Endothelial cell (in vitro differentiated cells): ENCODE results near the gene TNXB. TPM values are rescaled to one million over a fixed set of nuclear protein-coding genes. Genes with fewer than 3 reads are reported as not detected.

Experiments used
- DNase-seq: peaks from one replicate; pipeline ENCODE4 v3.0.0; 2021; ENCODE audit warnings: low spot score
- H3K27ac Mint-ChIP-seq: one replicate; pipeline ENCODE4 v1.8.0; 2021; ENCODE audit warnings: mixed read lengths, inconsistent platforms; ENCODE audit not compliant: unreplicated experiment
- H3K27me3 Mint-ChIP-seq: one replicate; pipeline ENCODE4 v1.8.0; 2021; ENCODE audit warnings: mild to moderate bottlenecking, moderate library complexity, mixed read lengths, inconsistent platforms; ENCODE audit not compliant: unreplicated experiment
- H3K36me3 Mint-ChIP-seq: one replicate; pipeline ENCODE4 v1.8.0; 2021; ENCODE audit warnings: mild to moderate bottlenecking, low read depth, mixed read lengths, inconsistent platforms; ENCODE audit not compliant: unreplicated experiment
- H3K4me1 Mint-ChIP-seq: one replicate; pipeline ENCODE4 v1.8.0; 2021; ENCODE audit warnings: mild to moderate bottlenecking, mixed read lengths, inconsistent platforms; ENCODE audit not compliant: unreplicated experiment
- H3K4me3 Mint-ChIP-seq: one replicate; pipeline ENCODE4 v1.8.0; 2021; ENCODE audit warnings: mild to moderate bottlenecking, mixed read lengths, inconsistent platforms; ENCODE audit not compliant: unreplicated experiment
- H3K9me3 Mint-ChIP-seq: one replicate; pipeline ENCODE4 v1.8.0; 2021; ENCODE audit warnings: mixed read lengths, inconsistent platforms; ENCODE audit not compliant: unreplicated experiment
- CTCF ChIP-seq: fragments of 200-600 bp; sonication (generic); IDR thresholded peaks from one replicate; pipeline ENCODE4 v1.5.0; 2021; ENCODE audit warnings: antibody characterized with exemption; ENCODE audit not compliant: unreplicated experiment
- total RNA-seq: library from RNA; stranded (reverse); fragmentation: NEBNext Ultra II Directional; extraction: Animal tissue kit (Norgen Biotek cat#: 25700); gene quantifications from one replicate; pipeline ENCODE4 v1.2.1, GENCODE V29; 2021; ENCODE audit not compliant: unreplicated experiment

Gene TNXB
- total RNA-seq, 1 donor from 2014 or later = 7.5 TPM

GRCh38 chr6:32079566-32080290 lies 29.4 kb downstream of the TNXB start:
- Mint-ChIP-seq H3K9me3 (no peaks in the 10 kb centered on the region), H3K4me3 (no peak overlapping the region), H3K27me3 (peaks cover 15% of the 10 kb centered on the region), H3K27ac (no peak overlapping the region), H3K4me1 (no peaks in the 10 kb centered on the region), H3K36me3 (peaks cover 6% of the 10 kb centered on the region)
- TF ChIP-seq CTCF = no peak
- DNase-seq = no peak

GRCh38 chr6:32076321-32076809 lies 32.8 kb downstream of the TNXB start:
- Mint-ChIP-seq H3K4me3 (no peak overlapping the region), H3K4me1 (no peaks in the 10 kb centered on the region), H3K27ac (no peak overlapping the region), H3K36me3 (no peaks in the 10 kb centered on the region), H3K27me3 (peaks cover 5% of the 10 kb centered on the region), H3K9me3 (no peaks in the 10 kb centered on the region)
- no peak for TF ChIP-seq CTCF
- DNase-seq = no peak

- DNase-seq = no peak
- no peak overlapping the region for H3K4me3 Mint-ChIP-seq
- no peaks in the 10 kb centered on the region for H3K36me3 Mint-ChIP-seq
- H3K4me1 Mint-ChIP-seq = no peaks in the 10 kb centered on the region
- no peak overlapping the region for H3K27ac Mint-ChIP-seq
- peaks cover 5% of the 10 kb centered on the region for H3K27me3 Mint-ChIP-seq
- no peak for TF ChIP-seq CTCF
- H3K9me3 Mint-ChIP-seq = no peaks in the 10 kb centered on the region
Measured at GRCh38 chr6:32075781-32076180, 33.4 kb downstream of the TNXB start.

GRCh38 chr6:32074996-32075532 lies 34.1 kb downstream of the TNXB start:
- no peaks in the 10 kb centered on the region for H3K9me3 Mint-ChIP-seq
- H3K27me3 Mint-ChIP-seq = peaks cover 2% of the 10 kb centered on the region
- H3K4me1 Mint-ChIP-seq = no peaks in the 10 kb centered on the region
- no peak overlapping the region for H3K27ac Mint-ChIP-seq
- no peak for DNase-seq
- no peak for TF ChIP-seq CTCF
- no peaks in the 10 kb centered on the region for H3K36me3 Mint-ChIP-seq
- H3K4me3 Mint-ChIP-seq = no peak overlapping the region

- Mint-ChIP-seq H3K27me3 (peaks cover 4% of the 10 kb centered on the region), H3K9me3 (no peaks in the 10 kb centered on the region), H3K27ac (no peak overlapping the region), H3K36me3 (no peaks in the 10 kb centered on the region), H3K4me1 (no peaks in the 10 kb centered on the region), H3K4me3 (no peak overlapping the region)
- DNase-seq = no peak
- no peak for TF ChIP-seq CTCF
Measured at GRCh38 chr6:32073613-32074012, 35.5 kb downstream of the TNXB start.
